ENCODE measurements around the gene RAD51B. TPM values are rescaled to one million over a fixed set of nuclear protein-coding genes. Genes with fewer than 3 reads are reported as not detected.

Gene RAD51B
- total RNA-seq, 1 experiment from 2014 or later: 20.0 TPM

DNA sequence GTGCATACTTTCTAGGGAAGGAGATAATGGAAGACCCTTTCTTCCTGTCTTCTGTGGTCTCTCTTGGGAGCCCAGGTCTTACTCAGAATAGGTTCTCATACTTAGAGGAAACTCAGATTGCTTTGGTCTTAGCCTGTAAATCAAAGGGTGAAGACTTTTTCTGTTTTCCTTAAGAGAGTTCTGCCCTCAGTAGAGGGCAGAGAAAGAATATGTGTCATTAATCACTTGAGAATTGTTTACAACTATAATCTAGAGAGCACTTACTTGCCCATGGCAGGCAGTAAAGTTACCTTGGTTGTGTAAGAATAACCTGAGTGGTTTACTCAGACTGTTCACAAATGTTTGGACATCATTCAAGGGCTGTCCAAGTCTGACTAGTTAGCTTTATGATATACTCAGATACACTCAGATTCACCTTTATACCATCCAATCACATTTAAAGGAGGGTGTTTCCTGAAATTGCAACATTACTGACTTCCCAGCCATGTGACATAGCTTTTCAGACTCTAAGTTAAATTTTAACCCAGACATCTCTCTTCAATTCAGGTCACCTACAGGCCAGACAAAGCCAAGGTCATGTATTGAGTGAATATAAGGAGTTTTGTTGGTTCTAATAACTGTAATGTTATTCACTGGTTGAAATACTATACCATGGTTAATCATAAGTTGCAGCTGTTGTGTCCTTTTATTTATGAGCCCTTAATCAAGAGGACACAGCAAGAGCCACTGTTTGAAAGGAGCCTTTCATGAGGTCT is 372.2 kb downstream of the RAD51B start:
- H3K27ac ChIP-seq (ENCODE audit: low read depth, low read length): peak overlapping the region; percentile 85
- POLR2A ChIA-PET: interaction anchor here (1.6 to 1.9 kb wide), 2 partner anchors 9 to 14 kb away, joined by 8 read pairs; no protein-coding TSS in a partner anchor
- CTCF ChIA-PET: no interaction called here

More for the DNA sequence above, 372.2 kb downstream of the RAD51B start:
- H3K36me3 ChIP-seq (ENCODE audit: control insufficient read depth in 1 of 2, insufficient read depth in 2 of 2, low read length in 2 of 2): no peaks in the 10 kb centered on the region
- H3K4me3 ChIP-seq (replicated peaks in 1 of 2; ENCODE audit: low read depth in 1 of 2, low read length in 2 of 2): no peak overlapping the region
- TF ChIP-seq SP1 (IDR thresholded peaks at IDR 0.05; ENCODE audit: low read depth) (peak; percentile 74), RAD21 (IDR thresholded peaks at IDR 0.05; ENCODE audit: low read depth) (0 out of 2 replicates have a peak, but pooled peaks have one; percentile 16), SIN3A (IDR thresholded peaks at IDR 0.05; ENCODE audit: low read depth) (0 out of 2 replicates have a peak, but pooled peaks have one; percentile 37), JUND (IDR thresholded peaks at IDR 0.05) (peak; percentile 33), CBX3 (IDR thresholded peaks at IDR 0.05; ENCODE audit: low read depth) (0 out of 2 replicates have a peak, but pooled peaks have one; percentile 45), FOSL1 (IDR thresholded peaks at IDR 0.05; ENCODE audit: low read depth) (0 out of 2 replicates have a peak, but pooled peaks have one; percentile 22), CEBPB (IDR thresholded peaks at IDR 0.05; ENCODE audit: low read depth) (peak; percentile 96), ZFX (IDR thresholded peaks at IDR 0.05) (no peak), POLR2AphosphoS5 (IDR thresholded peaks at IDR 0.05; ENCODE audit: low read depth, low read length) (peak; percentile 51), EZH2 (IDR thresholded peaks at IDR 0.05) (no peak)
- TF ChIP-seq, protein P1, sequence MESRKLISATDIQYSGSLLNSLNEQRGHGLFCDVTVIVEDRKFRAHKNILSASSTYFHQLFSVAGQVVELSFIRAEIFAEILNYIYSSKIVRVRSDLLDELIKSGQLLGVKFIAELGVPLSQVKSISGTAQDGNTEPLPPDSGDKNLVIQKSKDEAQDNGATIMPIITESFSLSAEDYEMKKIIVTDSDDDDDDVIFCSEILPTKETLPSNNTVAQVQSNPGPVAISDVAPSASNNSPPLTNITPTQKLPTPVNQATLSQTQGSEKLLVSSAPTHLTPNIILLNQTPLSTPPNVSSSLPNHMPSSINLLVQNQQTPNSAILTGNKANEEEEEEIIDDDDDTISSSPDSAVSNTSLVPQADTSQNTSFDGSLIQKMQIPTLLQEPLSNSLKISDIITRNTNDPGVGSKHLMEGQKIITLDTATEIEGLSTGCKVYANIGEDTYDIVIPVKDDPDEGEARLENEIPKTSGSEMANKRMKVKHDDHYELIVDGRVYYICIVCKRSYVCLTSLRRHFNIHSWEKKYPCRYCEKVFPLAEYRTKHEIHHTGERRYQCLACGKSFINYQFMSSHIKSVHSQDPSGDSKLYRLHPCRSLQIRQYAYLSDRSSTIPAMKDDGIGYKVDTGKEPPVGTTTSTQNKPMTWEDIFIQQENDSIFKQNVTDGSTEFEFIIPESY (IDR thresholded peaks at IDR 0.05; ENCODE audit: extremely low read depth, insufficient replicate concordance, low read length): no peak
- TF ChIP-seq, protein P2, sequence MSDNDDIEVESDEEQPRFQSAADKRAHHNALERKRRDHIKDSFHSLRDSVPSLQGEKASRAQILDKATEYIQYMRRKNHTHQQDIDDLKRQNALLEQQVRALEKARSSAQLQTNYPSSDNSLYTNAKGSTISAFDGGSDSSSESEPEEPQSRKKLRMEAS (IDR thresholded peaks at IDR 0.05): peak; percentile 72
- no peaks in the 10 kb centered on the region for H3K9me3 ChIP-seq (ENCODE audit: control insufficient read depth in 1 of 2, insufficient read depth in 1 of 2, low read depth in 1 of 2, low read length in 2 of 2)
- no peaks in the 10 kb centered on the region for H3K27me3 ChIP-seq (ENCODE audit: insufficient read depth, low read length)
- peak overlapping the region; percentile 33 for H3K4me2 ChIP-seq (ENCODE audit: low read length)
- DNase-seq (ENCODE audit: low read depth, low spot score): peak; percentile 22
- no peaks in the 10 kb centered on the region for H3K79me2 ChIP-seq (ENCODE audit: insufficient read depth, low read length)
- H3K9ac ChIP-seq (ENCODE audit: low read length): no peak overlapping the region
- intact Hi-C loops (cut with micrococcal nuclease): no loop called here
- no peaks in the 10 kb centered on the region; the same call in 1 of the 2 replicates for H3K9me2 ChIP-seq (ENCODE audit: insufficient read depth)
- H3K4me1 ChIP-seq (ENCODE audit: control insufficient read depth in 1 of 2, insufficient read depth in 2 of 2, low read length in 2 of 2): peaks cover 20 to 74% of the 10 kb centered on the region in 2 experiments
- RAD21 ChIA-PET (ENCODE audit: low non-redundant PET in 1 of 2, low total read pairs in 2 of 2, uncharacterized antibody in 2 of 2, unreplicated experiment in 2 of 2): interaction anchor here in 1 of 2 experiments (0.6 kb wide), 1 partner anchor 248 kb away, joined by 5 read pairs; no protein-coding TSS in a partner anchor
- peak; percentile 59; the same call in 1 of the 2 replicates for ATAC-seq
- H2AFZ ChIP-seq (ENCODE audit: low read depth, low read length, poor library complexity, severe bottlenecking): no peak overlapping the region
- H4K20me1 ChIP-seq (ENCODE audit: insufficient read depth): no peaks in the 10 kb centered on the region
- TSS peak; percentile 99 for BruUV-seq (replicated peaks)

All from HCT116 (cell line).